ENCODE data around the gene PTPRD. TPM values are rescaled to one million over a fixed set of nuclear protein-coding genes. Genes with fewer than 3 reads are reported as not detected.

PTPRD gene
- polyA plus RNA-seq, 4 donors = 2.1 to 5.6 (median 3.9) TPM

DNA sequence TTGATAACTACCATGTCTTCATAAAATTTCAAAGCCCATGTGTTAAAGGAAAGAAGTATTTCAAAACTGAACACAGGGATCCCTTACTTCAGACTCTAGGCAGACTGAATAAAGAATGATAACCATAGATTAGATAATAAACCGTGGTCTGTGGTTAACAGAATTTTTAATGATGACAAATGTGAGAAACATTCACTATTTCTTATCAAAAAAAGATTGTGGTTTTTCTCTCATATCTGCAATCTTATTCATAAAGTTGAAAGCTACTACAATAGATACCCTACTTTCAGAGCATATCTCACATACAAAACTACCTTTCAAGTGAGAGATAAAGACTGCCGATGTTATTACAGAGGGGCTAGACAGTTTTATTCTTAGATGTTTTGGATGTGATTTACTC lies 1996.4 kb downstream of the PTPRD start:
- 43 to 57% (median 44%) methylated on average over 2 of the region's 2 CpGs for WGBS, 3 donors
- DNase-seq (no peak), FAIRE-seq (no peak)

DNA sequence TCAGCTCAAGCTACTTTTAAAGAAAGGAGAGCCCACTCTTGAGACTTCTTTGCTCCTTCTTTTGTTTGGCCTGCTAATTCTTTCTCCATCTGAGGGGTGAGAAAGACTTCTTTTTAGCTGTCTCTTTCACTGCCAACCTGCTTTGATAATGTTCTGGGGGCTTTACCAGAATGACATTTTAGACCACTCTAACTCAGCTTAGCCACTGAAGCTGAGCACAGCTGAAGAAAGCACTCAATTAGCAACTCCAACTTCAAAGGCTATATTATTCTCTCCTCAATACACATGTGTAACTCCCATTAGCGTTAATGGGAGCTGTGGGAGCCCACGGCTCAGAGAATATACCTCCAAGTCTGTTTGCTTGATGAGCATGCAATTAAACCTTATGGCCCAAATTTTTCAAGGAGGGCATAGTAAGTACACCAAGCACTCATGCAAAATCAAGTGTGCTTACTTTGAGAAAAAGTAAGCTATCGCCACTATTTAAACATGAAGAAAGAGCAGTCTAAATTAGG lies 1997.8 kb downstream of the PTPRD start:
- Histone ChIP-seq H3K36me3 (ENCODE audit: control insufficient read depth in 3 of 3, insufficient read depth in 2 of 3, low read depth in 1 of 3, low read length in 3 of 3) (no peaks in the 10 kb centered on the region), H3K9me3 (ENCODE audit: control insufficient read depth in 2 of 2, insufficient read depth in 1 of 2, low read depth in 1 of 2, low read length in 1 of 2) (no peaks in the 10 kb centered on the region), H3K27me3 (ENCODE audit: control insufficient read depth in 3 of 3, insufficient read depth in 3 of 3, low read length in 3 of 3) (no peaks in the 10 kb centered on the region), H3K4me1 (ENCODE audit: control insufficient read depth in 3 of 3, insufficient read depth in 2 of 3, low read depth in 1 of 3, low read length in 2 of 3) (no peaks in the 10 kb centered on the region), H3K27ac (ENCODE audit: low read depth in 1 of 3, low read length in 2 of 3) (no peak overlapping the region), H3K4me3 (ENCODE audit: low read depth in 1 of 3, low read length in 3 of 3) (no peak overlapping the region)
- FAIRE-seq (no peak), DNase-seq (no peak)
- 84 to 91% (median 87%) methylated on average over 3 of the region's 3 CpGs for WGBS, 3 donors

More for the DNA sequence above, 1996.4 kb downstream of the PTPRD start:
- Histone ChIP-seq H3K36me3 (ENCODE audit: control insufficient read depth in 3 of 3, insufficient read depth in 2 of 3, low read depth in 1 of 3, low read length in 3 of 3) (no peaks in the 10 kb centered on the region), H3K4me1 (ENCODE audit: control insufficient read depth in 3 of 3, insufficient read depth in 2 of 3, low read depth in 1 of 3, low read length in 2 of 3) (no peaks in the 10 kb centered on the region), H3K9me3 (ENCODE audit: control insufficient read depth in 2 of 2, insufficient read depth in 1 of 2, low read depth in 1 of 2, low read length in 1 of 2) (no peaks in the 10 kb centered on the region), H3K27me3 (ENCODE audit: control insufficient read depth in 3 of 3, insufficient read depth in 3 of 3, low read length in 3 of 3) (no peaks in the 10 kb centered on the region), H3K4me3 (ENCODE audit: low read depth in 1 of 3, low read length in 3 of 3) (no peak overlapping the region), H3K27ac (ENCODE audit: low read depth in 1 of 3, low read length in 2 of 3) (no peak overlapping the region)

DNA sequence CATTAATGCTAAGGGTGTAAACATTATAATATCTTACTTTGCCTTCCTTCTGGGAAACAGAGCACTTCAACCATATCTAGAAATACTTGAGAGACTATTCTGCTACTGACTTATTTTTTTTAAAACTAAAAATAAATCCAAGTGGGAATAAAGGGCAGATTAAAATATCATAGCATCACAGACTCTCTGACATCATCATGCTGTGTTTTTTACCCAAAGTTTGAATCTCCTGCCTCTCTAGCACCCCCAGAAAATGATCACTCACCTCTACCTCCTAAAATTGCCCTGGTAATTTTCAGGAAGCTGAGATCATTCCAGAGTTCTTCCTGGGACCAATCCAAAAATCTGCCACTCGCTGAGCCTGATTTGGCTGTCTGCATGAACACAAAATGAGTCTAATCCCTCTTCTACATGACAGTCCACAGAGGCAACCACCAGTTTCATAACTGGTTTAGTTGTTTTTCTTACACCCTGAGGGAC lies 1999.4 kb downstream of the PTPRD start:
- Histone ChIP-seq H3K4me3 (ENCODE audit: low read depth in 1 of 3, low read length in 3 of 3) (no peak overlapping the region), H3K4me1 (ENCODE audit: control insufficient read depth in 3 of 3, insufficient read depth in 2 of 3, low read depth in 1 of 3, low read length in 2 of 3) (no peaks in the 10 kb centered on the region), H3K27me3 (ENCODE audit: control insufficient read depth in 3 of 3, insufficient read depth in 3 of 3, low read length in 3 of 3) (no peaks in the 10 kb centered on the region), H3K36me3 (ENCODE audit: control insufficient read depth in 3 of 3, insufficient read depth in 2 of 3, low read depth in 1 of 3, low read length in 3 of 3) (no peaks in the 10 kb centered on the region), H3K27ac (ENCODE audit: low read depth in 1 of 3, low read length in 2 of 3) (no peak overlapping the region), H3K9me3 (ENCODE audit: control insufficient read depth in 2 of 2, insufficient read depth in 1 of 2, low read depth in 1 of 2, low read length in 1 of 2) (no peaks in the 10 kb centered on the region)
- DNase-seq = no peak
- WGBS, 3 donors = 76 to 89% (median 84%) methylated on average over 1 of the region's 1 CpG
- FAIRE-seq = no peak

DNA sequence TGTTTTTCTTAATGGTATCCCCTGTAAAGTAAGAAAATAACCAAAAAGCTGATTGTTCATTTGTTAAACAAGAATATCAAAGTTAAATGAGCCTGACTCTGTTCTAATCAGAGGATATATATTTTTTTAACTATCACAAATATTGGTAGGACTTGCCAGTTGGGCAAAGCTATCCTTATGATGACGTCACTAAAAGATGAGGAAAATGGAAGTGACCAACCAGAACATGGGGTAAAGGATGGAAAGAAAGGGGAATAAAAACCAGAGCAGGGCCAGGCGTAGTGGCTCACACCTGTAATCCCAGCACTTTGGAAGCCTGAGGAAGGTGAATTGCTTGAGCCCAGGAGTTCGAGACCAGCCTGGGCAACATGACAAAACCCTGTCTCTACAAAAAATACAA lies 2001.6 kb downstream of the PTPRD start:
- WGBS, 3 donors = 81 to 87% (median 81%) methylated on average over 3 of the region's 3 CpGs
- Histone ChIP-seq H3K27ac (ENCODE audit: low read depth in 1 of 3, low read length in 2 of 3) (no peak overlapping the region), H3K9me3 (ENCODE audit: control insufficient read depth in 2 of 2, insufficient read depth in 1 of 2, low read depth in 1 of 2, low read length in 1 of 2) (no peaks in the 10 kb centered on the region), H3K36me3 (ENCODE audit: control insufficient read depth in 3 of 3, insufficient read depth in 2 of 3, low read depth in 1 of 3, low read length in 3 of 3) (no peaks in the 10 kb centered on the region), H3K4me3 (ENCODE audit: low read depth in 1 of 3, low read length in 3 of 3) (no peak overlapping the region), H3K4me1 (ENCODE audit: control insufficient read depth in 3 of 3, insufficient read depth in 2 of 3, low read depth in 1 of 3, low read length in 2 of 3) (no peaks in the 10 kb centered on the region), H3K27me3 (ENCODE audit: control insufficient read depth in 3 of 3, insufficient read depth in 3 of 3, low read length in 3 of 3) (no peaks in the 10 kb centered on the region)
- FAIRE-seq (no peak), DNase-seq (no peak)

DNA sequence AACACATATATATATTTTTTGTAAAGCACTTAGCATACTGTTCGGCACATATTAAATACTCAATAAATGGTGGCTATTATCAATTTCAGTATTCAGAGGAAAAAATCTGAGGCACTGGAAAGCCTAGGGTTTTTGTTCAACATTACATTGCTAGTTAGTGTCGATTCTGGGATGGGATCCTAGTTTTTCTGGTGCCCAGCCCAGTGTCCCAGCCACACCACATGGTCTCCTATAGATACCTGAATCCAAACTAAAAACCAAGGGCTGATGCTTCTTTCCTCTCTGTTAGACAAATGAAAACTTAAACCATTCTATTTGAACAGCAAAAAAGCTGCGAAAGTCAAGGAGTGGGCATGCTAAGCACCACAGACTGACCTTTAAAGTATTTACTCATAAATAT lies 2002.5 kb downstream of the PTPRD start:
- no peaks in the 10 kb centered on the region for H3K36me3 ChIP-seq (ENCODE audit: control insufficient read depth in 3 of 3, insufficient read depth in 2 of 3, low read depth in 1 of 3, low read length in 3 of 3)
- FAIRE-seq = no peak
- no peak for DNase-seq
- H3K9me3 ChIP-seq (ENCODE audit: control insufficient read depth in 2 of 2, insufficient read depth in 1 of 2, low read depth in 1 of 2, low read length in 1 of 2) = no peaks in the 10 kb centered on the region
- no peak overlapping the region for H3K27ac ChIP-seq (ENCODE audit: low read depth in 1 of 3, low read length in 2 of 3)
- no peaks in the 10 kb centered on the region for H3K4me1 ChIP-seq (ENCODE audit: control insufficient read depth in 3 of 3, insufficient read depth in 2 of 3, low read depth in 1 of 3, low read length in 2 of 3)
- no peaks in the 10 kb centered on the region for H3K27me3 ChIP-seq (ENCODE audit: control insufficient read depth in 3 of 3, insufficient read depth in 3 of 3, low read length in 3 of 3)
- no peak overlapping the region for H3K4me3 ChIP-seq (ENCODE audit: low read depth in 1 of 3, low read length in 3 of 3)
- WGBS, 3 donors = 64 to 83% (median 80%) methylated on average over 3 of the region's 3 CpGs

DNA sequence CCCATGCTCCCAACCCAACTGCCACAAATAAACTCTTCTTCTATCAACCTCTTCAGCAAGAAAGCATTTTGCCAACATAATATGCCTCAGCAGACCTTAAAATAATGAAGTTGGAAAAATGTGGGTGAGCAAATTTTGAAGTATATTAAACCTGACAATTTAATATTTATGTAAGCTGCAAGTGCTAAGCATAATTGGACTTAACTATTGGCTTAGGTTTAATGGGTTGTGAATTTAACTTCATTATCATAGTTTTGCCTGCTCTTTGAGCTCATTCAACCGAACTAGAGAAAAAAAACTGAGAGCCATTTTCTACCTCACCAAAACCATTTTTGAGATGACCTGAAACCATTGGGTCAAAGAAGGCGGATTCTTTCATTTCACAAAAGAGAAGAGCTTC lies 2007.7 kb downstream of the PTPRD start:
- WGBS, 3 donors = 67 to 88% (median 84%) methylated on average over 2 of the region's 2 CpGs
- Histone ChIP-seq H3K4me3 (ENCODE audit: low read depth in 1 of 3, low read length in 3 of 3) (no peak overlapping the region), H3K9me3 (ENCODE audit: control insufficient read depth in 2 of 2, insufficient read depth in 1 of 2, low read depth in 1 of 2, low read length in 1 of 2) (no peaks in the 10 kb centered on the region), H3K27ac (ENCODE audit: low read depth in 1 of 3, low read length in 2 of 3) (no peak overlapping the region), H3K4me1 (ENCODE audit: control insufficient read depth in 3 of 3, insufficient read depth in 2 of 3, low read depth in 1 of 3, low read length in 2 of 3) (no peaks in the 10 kb centered on the region), H3K27me3 (ENCODE audit: control insufficient read depth in 3 of 3, insufficient read depth in 3 of 3, low read length in 3 of 3) (no peaks in the 10 kb centered on the region), H3K36me3 (ENCODE audit: control insufficient read depth in 3 of 3, insufficient read depth in 2 of 3, low read depth in 1 of 3, low read length in 3 of 3) (no peaks in the 10 kb centered on the region)
- FAIRE-seq (no peak), DNase-seq (no peak)

DNA sequence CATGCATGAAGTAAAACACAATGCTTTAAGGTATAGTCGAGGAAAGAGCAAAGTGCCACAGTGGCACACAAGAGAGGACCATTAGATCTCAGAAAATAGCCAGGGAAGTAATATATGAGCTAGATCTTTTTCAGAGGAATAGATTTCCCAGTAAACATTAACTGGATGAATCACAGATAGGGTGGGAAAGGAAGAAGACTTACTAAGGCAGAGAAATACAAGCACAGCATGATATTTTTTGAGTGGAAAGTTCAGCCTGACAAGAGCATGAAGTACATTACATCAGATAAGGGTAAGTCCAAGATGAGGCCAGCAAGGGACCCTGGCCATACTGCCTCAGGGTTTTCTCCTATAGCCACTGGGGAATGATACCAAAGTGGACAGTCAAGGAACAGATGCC lies 2008.6 kb downstream of the PTPRD start:
- Histone ChIP-seq H3K4me3 (ENCODE audit: low read depth in 1 of 3, low read length in 3 of 3) (no peak overlapping the region), H3K36me3 (ENCODE audit: control insufficient read depth in 3 of 3, insufficient read depth in 2 of 3, low read depth in 1 of 3, low read length in 3 of 3) (no peaks in the 10 kb centered on the region), H3K27ac (ENCODE audit: low read depth in 1 of 3, low read length in 2 of 3) (no peak overlapping the region), H3K4me1 (ENCODE audit: control insufficient read depth in 3 of 3, insufficient read depth in 2 of 3, low read depth in 1 of 3, low read length in 2 of 3) (no peaks in the 10 kb centered on the region), H3K27me3 (ENCODE audit: control insufficient read depth in 3 of 3, insufficient read depth in 3 of 3, low read length in 3 of 3) (no peaks in the 10 kb centered on the region), H3K9me3 (ENCODE audit: control insufficient read depth in 2 of 2, insufficient read depth in 1 of 2, low read depth in 1 of 2, low read length in 1 of 2) (no peaks in the 10 kb centered on the region)
- no peak for FAIRE-seq
- WGBS, 3 donors = 69 to 79% (median 73%) methylated on average over 1 of the region's 1 CpG
- DNase-seq = no peak

DNA sequence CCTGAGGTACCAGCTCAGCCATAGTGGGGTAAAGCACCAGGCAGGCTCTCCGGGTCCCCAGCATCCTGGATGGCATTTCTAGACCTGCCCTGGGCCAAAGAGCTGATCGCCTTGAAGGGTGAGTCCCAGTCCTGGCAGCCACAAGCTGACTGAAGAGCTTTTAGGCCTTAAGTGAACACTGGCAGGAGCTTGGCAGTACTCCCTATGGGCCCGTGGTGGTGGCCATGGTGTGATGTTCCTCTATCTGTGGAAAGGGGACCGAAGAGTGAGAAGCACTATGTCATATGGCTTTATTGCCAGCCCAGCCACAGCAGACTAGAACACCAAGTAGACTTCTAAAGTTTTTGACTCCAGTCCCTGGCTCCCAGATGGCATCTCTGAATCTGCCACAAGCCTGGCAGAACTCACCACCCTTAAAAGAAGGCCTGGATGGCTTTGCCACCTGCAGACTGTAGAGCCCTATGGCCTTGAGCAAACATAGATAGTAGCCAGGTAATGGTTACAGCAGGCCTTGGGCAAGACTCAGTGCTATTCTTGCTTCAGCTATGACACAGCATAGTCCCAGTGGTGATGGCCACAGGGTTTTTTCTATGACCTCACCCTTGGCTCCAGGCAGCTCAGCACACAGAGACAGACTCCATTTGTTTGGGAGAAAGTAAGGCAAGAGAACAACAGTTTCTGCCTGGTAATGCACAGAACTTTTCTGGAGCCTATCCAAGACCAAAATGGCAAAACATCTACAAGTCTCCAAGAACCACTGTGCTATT lies 2011.7 kb downstream of the PTPRD start:
- Histone ChIP-seq H3K27ac (ENCODE audit: low read depth in 1 of 3, low read length in 2 of 3) (no peak overlapping the region), H3K36me3 (ENCODE audit: control insufficient read depth in 3 of 3, insufficient read depth in 2 of 3, low read depth in 1 of 3, low read length in 3 of 3) (no peaks in the 10 kb centered on the region), H3K4me3 (ENCODE audit: low read depth in 1 of 3, low read length in 3 of 3) (no peak overlapping the region), H3K27me3 (ENCODE audit: control insufficient read depth in 3 of 3, insufficient read depth in 3 of 3, low read length in 3 of 3) (no peaks in the 10 kb centered on the region), H3K9me3 (ENCODE audit: control insufficient read depth in 2 of 2, insufficient read depth in 1 of 2, low read depth in 1 of 2, low read length in 1 of 2) (no peaks in the 10 kb centered on the region), H3K4me1 (ENCODE audit: control insufficient read depth in 3 of 3, insufficient read depth in 2 of 3, low read depth in 1 of 3, low read length in 2 of 3) (no peaks in the 10 kb centered on the region)
- 82 to 96% (median 92%) methylated on average over 4 of the region's 4 CpGs for WGBS, 3 donors
- DNase-seq (no peak), FAIRE-seq (no peak)

DNA sequence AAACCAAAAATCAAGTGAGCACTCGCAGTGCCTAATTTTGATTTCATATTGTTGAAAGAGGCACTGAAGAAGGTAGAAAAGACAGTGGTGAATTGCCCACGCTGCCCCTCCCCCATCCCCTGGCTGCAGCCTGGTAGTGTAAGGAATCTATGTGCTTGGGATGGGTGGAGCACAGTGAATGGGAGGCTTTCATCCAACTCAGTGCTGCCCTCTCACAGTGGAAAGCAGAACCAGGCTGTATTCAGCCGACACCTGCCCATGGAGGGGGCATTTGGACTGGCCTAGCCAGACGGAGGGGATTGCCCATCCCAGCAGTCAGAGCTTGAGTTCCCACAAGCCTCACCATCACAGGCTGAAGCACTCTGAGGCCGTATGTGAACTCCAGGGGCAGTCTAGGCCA lies 2012.9 kb downstream of the PTPRD start:
- 89 to 93% (median 90%) methylated on average over 5 of the region's 5 CpGs for WGBS, 3 donors
- Histone ChIP-seq H3K36me3 (ENCODE audit: control insufficient read depth in 3 of 3, insufficient read depth in 2 of 3, low read depth in 1 of 3, low read length in 3 of 3) (no peaks in the 10 kb centered on the region), H3K9me3 (ENCODE audit: control insufficient read depth in 2 of 2, insufficient read depth in 1 of 2, low read depth in 1 of 2, low read length in 1 of 2) (no peaks in the 10 kb centered on the region), H3K27me3 (ENCODE audit: control insufficient read depth in 3 of 3, insufficient read depth in 3 of 3, low read length in 3 of 3) (no peaks in the 10 kb centered on the region), H3K27ac (ENCODE audit: low read depth in 1 of 3, low read length in 2 of 3) (no peak overlapping the region), H3K4me1 (ENCODE audit: control insufficient read depth in 3 of 3, insufficient read depth in 2 of 3, low read depth in 1 of 3, low read length in 2 of 3) (no peaks in the 10 kb centered on the region), H3K4me3 (ENCODE audit: low read depth in 1 of 3, low read length in 3 of 3) (no peak overlapping the region)
- no peak for DNase-seq
- FAIRE-seq = no peak
